ENCODE results near the gene MBOAT7. TPM values are rescaled to one million over a fixed set of nuclear protein-coding genes. Genes with fewer than 3 reads are reported as not detected.

The MBOAT7 gene
- total RNA-seq, 1 experiment from 2014 or later, result 100 TPM

DNA sequence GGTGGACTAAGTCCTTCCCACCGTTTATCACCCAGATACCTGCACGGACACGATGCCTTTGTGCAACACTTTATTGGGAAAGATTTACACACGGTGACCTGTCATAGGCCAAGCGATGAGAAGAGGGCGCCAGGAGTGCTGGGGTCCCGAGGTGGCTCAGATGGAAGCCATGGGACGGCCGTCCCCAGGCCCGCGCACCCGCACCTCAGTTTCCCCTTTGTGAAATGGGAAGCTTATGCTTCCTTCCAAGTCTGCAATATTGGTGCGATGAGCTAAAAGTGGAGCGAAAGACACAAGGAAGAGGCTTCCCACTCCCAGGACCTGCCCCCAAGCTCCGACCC, 16.1 kb downstream of the MBOAT7 start:
- no peak overlapping the region for H3K4ac ChIP-seq (ENCODE audit: low read depth, low read length)
- no peaks in the 10 kb centered on the region; a peak in 1 of 5 replicates for H3K9me3 Mint-ChIP-seq
- WGBS (ENCODE audit: extremely low coverage, insufficient read length, low lambda C conversion rate), result no CpG with 5 or more reads among the region's 15 CpGs
- no peak overlapping the region for H3K4me2 ChIP-seq (ENCODE audit: insufficient read depth, insufficient read length, low read length)
- peaks cover 4% of the 10 kb centered on the region for H3K23me2 ChIP-seq (ENCODE audit: insufficient read length, low read depth, low read length, poor library complexity, severe bottlenecking)
- H3K9me3 ChIP-seq (ENCODE audit: control insufficient read depth, low read depth, low read length), result no peaks in the 10 kb centered on the region
- H3K27ac Mint-ChIP-seq, result no peak overlapping the region
- H3K9ac ChIP-seq (ENCODE audit: extremely low read depth, insufficient read length, low read length), result no peak overlapping the region
- H3K4me1 Mint-ChIP-seq, result peaks cover 12 to 27% of the 10 kb centered on the region in 2 experiments
- H2BK20ac ChIP-seq (ENCODE audit: low read depth, low read length, poor library complexity, severe bottlenecking), result no peak overlapping the region
- no peaks in the 10 kb centered on the region for H3K4me1 ChIP-seq (ENCODE audit: insufficient read depth, low read length)
- H2BK120ac ChIP-seq (ENCODE audit: low read depth, low read length, poor library complexity, severe bottlenecking), result no peak overlapping the region
- no peak for TF ChIP-seq CTCF (conservative IDR thresholded peaks at IDR 0.05)
- no peak overlapping the region for H3K27ac ChIP-seq (ENCODE audit: insufficient read length, low read depth, low read length)
- H3K14ac ChIP-seq (ENCODE audit: insufficient read depth, low read length), result no peak overlapping the region
- H3K79me2 ChIP-seq (ENCODE audit: insufficient read depth, low read length), result no peaks in the 10 kb centered on the region
- no peaks in the 10 kb centered on the region for H3K79me1 ChIP-seq (ENCODE audit: insufficient read depth, low read depth, low read length, poor library complexity, severe bottlenecking)
- H3K23ac ChIP-seq (ENCODE audit: insufficient read length, low read depth, low read length), result no peak overlapping the region
- no peaks in the 10 kb centered on the region; the same call in 1 of the 2 replicates for H3K27me3 Mint-ChIP-seq (ENCODE audit: low read depth)
- H4K8ac ChIP-seq (replicated peaks; ENCODE audit: insufficient read length, low read depth, low read length), result no peak overlapping the region
- DNase-seq, result no peak
- no peak overlapping the region for H2AFZ ChIP-seq (ENCODE audit: low read length)
- H3K4me3 Mint-ChIP-seq, result peak overlapping the region in 1 of 2 experiments; percentile 72; a peak in 2 of 5 replicates
- H2BK15ac ChIP-seq (ENCODE audit: low read depth, low read length), result no peak overlapping the region
- no peak overlapping the region for H2AK5ac ChIP-seq (ENCODE audit: insufficient read length, low read length)
- no peak overlapping the region for H4K5ac ChIP-seq (ENCODE audit: insufficient read length, low read depth, low read length)
- H2BK12ac ChIP-seq (ENCODE audit: insufficient read length, low read depth, low read length), result no peak overlapping the region
- H4K91ac ChIP-seq (ENCODE audit: insufficient read length, low read depth, low read length), result no peak overlapping the region
- no peaks in the 10 kb centered on the region for H3K27me3 ChIP-seq (ENCODE audit: insufficient read depth, low read length)
- H3K56ac ChIP-seq (ENCODE audit: insufficient read length, low read depth, low read length), result no peak overlapping the region
- no peak overlapping the region for H3K18ac ChIP-seq (ENCODE audit: insufficient read length, low read depth, low read length)
- H3K36me3 Mint-ChIP-seq (ENCODE audit: insufficient read depth in 1 of 3, low read depth in 3 of 3), result peaks cover 12 to 15% (median 14%) of the 10 kb centered on the region in 3 experiments; a peak in 6 of 7 replicates
- H4K20me1 ChIP-seq (ENCODE audit: control insufficient read depth, insufficient read depth, insufficient read length), result no peaks in the 10 kb centered on the region
- no peak overlapping the region for H3T11ph ChIP-seq (ENCODE audit: low read length)
- no peak overlapping the region for H2BK5ac ChIP-seq (ENCODE audit: insufficient read length, low read length)

Data from H9 (cell line).